Mesenchymal stem cell (in vitro differentiated cells and primary cell): Measurements from ENCODE around the gene ATP2A1.
A peak's percentile ranks its signal among the peaks of the same experiment; 100 is the strongest.

Source experiments
- DNase-seq: peaks from one replicate; pipeline ENCODE4 v3.0.0-alpha.2; 2013
- H2AFZ ChIP-seq: one replicate; pipeline ENCODE4 v1.6.1; 2013; ENCODE audit warnings: low read depth, mild to moderate bottlenecking, control low read depth, inconsistent platforms, low read length, moderate library complexity
- H2AK5ac ChIP-seq: 2 replicates; pipeline ENCODE4 v1.6.1; 2013; ENCODE audit warnings: low read length, moderate library complexity, mild to moderate bottlenecking, inconsistent platforms; ENCODE audit not compliant: severe bottlenecking
- H2BK120ac ChIP-seq: one replicate; pipeline ENCODE4 v1.6.1; 2013; ENCODE audit warnings: low read depth, mild to moderate bottlenecking, inconsistent platforms, low read length, moderate library complexity
- H2BK12ac ChIP-seq, 2 experiments: one replicate each; pipeline ENCODE4 v1.6.1; 2013; ENCODE audit warnings: inconsistent platforms in 2 of 2, low read length in 2 of 2, mild to moderate bottlenecking in 2 of 2, moderate library complexity in 2 of 2, control low read depth in 1 of 2
- H2BK15ac ChIP-seq: one replicate; pipeline ENCODE4 v1.6.1; 2013; ENCODE audit warnings: mild to moderate bottlenecking, low read depth, inconsistent platforms; ENCODE audit not compliant: poor library complexity, severe bottlenecking
- H2BK5ac ChIP-seq: 2 replicates; pipeline ENCODE4 v1.6.1; 2013; ENCODE audit warnings: low read depth, mild to moderate bottlenecking, low read length, control low read depth, inconsistent platforms; ENCODE audit not compliant: poor library complexity, severe bottlenecking
- H3K14ac ChIP-seq, 2 experiments: one replicate each; pipeline ENCODE4 v1.6.1; 2013; ENCODE audit warnings: inconsistent platforms in 2 of 2, low read length in 2 of 2, control low read depth in 1 of 2, mild to moderate bottlenecking in 1 of 2, moderate library complexity in 1 of 2
- H3K18ac ChIP-seq, 2 experiments: one replicate each; pipeline ENCODE4 v1.6.1; 2013; ENCODE audit warnings: inconsistent platforms in 2 of 2, low read length in 2 of 2, control low read depth in 1 of 2, low read depth in 1 of 2, mild to moderate bottlenecking in 1 of 2
- H3K23ac ChIP-seq, 2 experiments: one replicate each; pipeline ENCODE4 v1.6.1; 2013; ENCODE audit warnings: inconsistent platforms in 2 of 2, low read length in 2 of 2, mild to moderate bottlenecking in 2 of 2, moderate library complexity in 2 of 2, control low read depth in 1 of 2
- H3K27ac ChIP-seq: 2 replicates; pipeline ENCODE4 v1.5.1; 2013; ENCODE audit warnings: mild to moderate bottlenecking, moderate library complexity, low read length, control low read depth, inconsistent platforms; ENCODE audit not compliant: poor library complexity, severe bottlenecking
- H3K27me3 ChIP-seq, 2 experiments: 2 replicates each; pipeline versions ENCODE4 v1.6.1 to v1.7.0; 2013; ENCODE audit warnings: low read length in 2 of 2, mild to moderate bottlenecking in 2 of 2, moderate library complexity in 2 of 2, control low read depth in 1 of 2, inconsistent platforms in 1 of 2; ENCODE audit not compliant: control insufficient read depth in 1 of 2, insufficient read depth in 1 of 2
- H3K36me3 ChIP-seq, 2 experiments: 2 replicates each; pipeline versions ENCODE4 v1.6.1 to v1.7.0; 2013; ENCODE audit warnings: low read length in 2 of 2, control low read depth in 1 of 2, inconsistent platforms in 1 of 2, low read depth in 1 of 2, mild to moderate bottlenecking in 1 of 2; ENCODE audit not compliant: insufficient read depth in 2 of 2, control insufficient read depth in 1 of 2
- H3K4ac ChIP-seq, 2 experiments: one replicate each; pipeline ENCODE4 v1.6.1; 2013; ENCODE audit warnings: inconsistent platforms in 2 of 2, low read length in 2 of 2, mild to moderate bottlenecking in 2 of 2, moderate library complexity in 2 of 2, control low read depth in 1 of 2, low read depth in 1 of 2
- H3K4me1 ChIP-seq: 2 replicates; pipeline ENCODE4 v1.6.1; 2013; ENCODE audit warnings: low read depth, low read length, control low read depth; ENCODE audit not compliant: control insufficient read depth, insufficient read depth
- H3K4me2 ChIP-seq: 2 replicates; pipeline ENCODE4 v1.6.1; 2013; ENCODE audit warnings: low read length, mild to moderate bottlenecking, inconsistent platforms; ENCODE audit not compliant: poor library complexity, severe bottlenecking
- H3K4me3 ChIP-seq, 2 experiments: 2 replicates each; pipeline versions ENCODE4 v1.5.1 to v1.7.0; 2013; ENCODE audit warnings: low read length in 2 of 2, mild to moderate bottlenecking in 2 of 2, control low read depth in 1 of 2, low read depth in 1 of 2; ENCODE audit not compliant: insufficient read depth in 1 of 2
- H3K79me1 ChIP-seq: replicated peaks from 2 replicates; pipeline ENCODE4 v1.6.1; 2013; ENCODE audit warnings: mild to moderate bottlenecking, control low read depth, low read length, inconsistent platforms; ENCODE audit not compliant: poor library complexity, severe bottlenecking
- H3K9ac ChIP-seq: 2 replicates; pipeline ENCODE4 v1.7.0; 2013; ENCODE audit warnings: mild to moderate bottlenecking, low read length, moderate library complexity
- H3K9me3 ChIP-seq: 2 replicates; pipeline ENCODE4 v1.7.0; 2013; ENCODE audit warnings: mild to moderate bottlenecking, low read length; ENCODE audit not compliant: control insufficient read depth
- H4K8ac ChIP-seq: one replicate; pipeline ENCODE4 v1.6.1; 2013; ENCODE audit warnings: inconsistent platforms, mild to moderate bottlenecking, low read length, moderate library complexity
- H4K91ac ChIP-seq: one replicate; pipeline ENCODE4 v1.6.1; 2013; ENCODE audit warnings: mild to moderate bottlenecking, low read length, inconsistent platforms
- WGBS: methylation state at CpG from one replicate; pipeline ENCODE4 v1.1.7; 2013; ENCODE audit warnings: mixed read lengths; 5-methylcytosine and 5-hydroxymethylcytosine counted together

ATP2A1 gene

DNA sequence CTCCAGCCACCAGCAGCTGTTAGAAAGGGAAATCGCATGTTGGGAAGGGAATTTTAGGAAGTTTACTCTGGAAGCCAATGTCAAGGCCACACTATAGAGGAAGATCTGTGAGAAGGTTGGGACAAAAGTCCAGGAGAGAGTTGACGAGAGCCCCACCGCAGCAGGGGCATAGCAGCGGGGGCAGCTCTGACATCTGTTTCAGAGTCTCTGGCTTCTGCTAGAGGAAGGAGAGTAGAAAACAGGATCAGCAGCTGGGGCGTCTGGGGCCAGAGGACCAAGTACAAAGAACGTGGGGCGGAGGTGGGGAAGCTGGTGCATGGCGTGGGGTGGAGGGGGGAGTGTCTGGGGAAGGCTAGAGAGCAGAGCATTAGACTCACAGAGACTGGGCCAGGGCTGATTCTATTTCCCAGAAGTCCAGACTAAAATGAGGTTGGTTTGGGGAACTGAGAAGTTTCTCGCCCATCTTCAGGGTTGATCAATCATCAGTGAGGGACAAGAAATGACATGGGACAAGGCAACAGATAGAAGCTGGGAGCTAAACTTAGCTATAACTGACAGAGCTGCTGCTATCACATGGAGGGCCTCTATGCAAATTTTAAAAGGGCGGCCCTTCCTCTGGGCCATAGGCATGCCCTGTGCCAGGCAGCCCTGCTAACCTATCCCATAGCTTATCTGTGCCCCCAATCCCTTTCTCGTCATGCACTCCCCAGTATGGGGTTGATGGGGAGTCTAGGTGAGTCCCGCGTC, 45.5 kb downstream of the ATP2A1 start:
- Histone ChIP-seq H3K27ac (no peak overlapping the region), H3K27me3 (no peaks in the 10 kb centered on the region), H4K8ac (no peak overlapping the region), H2BK15ac (no peak overlapping the region), H3K4me3 (peak overlapping the region; percentile 94 to 98), H3K4ac (peak overlapping the region in 1 of 2 experiments; percentile 72), H2AFZ (peak overlapping the region; percentile 56), H2BK5ac (no peak overlapping the region), H3K9me3 (no peaks in the 10 kb centered on the region), H3K18ac (peak overlapping the region in 1 of 2 experiments; percentile 55), H3K4me2 (peak overlapping the region; percentile 50), H3K36me3 (peaks cover 21 to 37% of the 10 kb centered on the region in 2 experiments), H3K14ac (peak overlapping the region in 1 of 2 experiments; percentile 35), H2BK12ac (peak overlapping the region in 1 of 2 experiments; percentile 88), H3K79me1 (peaks cover 10% of the 10 kb centered on the region), H2AK5ac (no peak overlapping the region), H3K4me1 (peaks cover 12% of the 10 kb centered on the region), H4K91ac (no peak overlapping the region), H3K9ac (peak overlapping the region; percentile 51), H3K23ac (peak overlapping the region in 1 of 2 experiments; percentile 97), H2BK120ac (no peak overlapping the region)
- 74% methylated on average over 13 of the region's 13 CpGs for whole genome bisulfite sequencing
- DNase-seq: no peak

DNA sequence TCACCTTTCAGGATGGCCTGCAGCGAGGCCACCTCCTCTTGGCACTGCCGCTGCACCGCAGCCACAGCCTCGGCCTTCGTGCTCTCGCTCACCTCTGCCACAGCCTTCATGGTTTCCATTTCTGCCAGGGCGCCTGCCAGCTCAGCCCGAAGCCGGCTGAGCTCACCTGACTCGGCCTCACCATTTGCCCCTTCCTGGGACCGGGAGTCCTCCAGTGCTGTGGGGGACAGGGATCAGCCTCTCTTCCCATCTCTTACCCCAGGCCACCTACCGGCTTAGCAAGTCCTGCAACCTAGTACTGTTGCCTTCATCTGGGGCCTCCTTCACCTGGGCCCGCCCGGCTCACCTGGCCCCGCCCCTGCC, 46.1 kb downstream of the ATP2A1 start:
- Histone ChIP-seq H2AK5ac (no peak overlapping the region), H3K4me1 (peaks cover 12% of the 10 kb centered on the region), H2BK5ac (no peak overlapping the region), H4K91ac (no peak overlapping the region), H3K23ac (peak overlapping the region in 1 of 2 experiments; percentile 97), H3K79me1 (peaks cover 10% of the 10 kb centered on the region), H3K27me3 (no peaks in the 10 kb centered on the region), H3K4me2 (peak overlapping the region; percentile 50), H3K14ac (peak overlapping the region in 1 of 2 experiments; percentile 35), H2AFZ (peak overlapping the region; percentile 56), H2BK15ac (no peak overlapping the region), H3K27ac (no peak overlapping the region), H3K4ac (peak overlapping the region in 1 of 2 experiments; percentile 72), H2BK12ac (peak overlapping the region in 1 of 2 experiments; percentile 88), H3K9ac (peak overlapping the region; percentile 51), H4K8ac (no peak overlapping the region), H3K9me3 (no peaks in the 10 kb centered on the region), H3K4me3 (peak overlapping the region; percentile 94 to 98), H3K36me3 (peaks cover 15 to 32% of the 10 kb centered on the region in 2 experiments), H3K18ac (peak overlapping the region in 1 of 2 experiments; percentile 55), H2BK120ac (no peak overlapping the region)
- WGBS: 24% methylated on average over 15 of the region's 15 CpGs
- no peak for DNase-seq

- Histone ChIP-seq H2AFZ (peak within 1 kb of the TSS; percentile 99), H3K36me3 (peaks cover 10 to 27% of the 10 kb centered on the region in 2 experiments), H2BK12ac (peak within 1 kb of the TSS; percentile 32 to 100), H2AK5ac (peak within 1 kb of the TSS; percentile 65), H3K4me1 (peaks cover 12% of the 10 kb centered on the region), H3K9ac (peak within 1 kb of the TSS; percentile 98), H3K4me3 (peak within 1 kb of the TSS; percentile 94 to 98), H4K8ac (peak within 1 kb of the TSS; percentile 100), H2BK15ac (peak within 1 kb of the TSS; percentile 99), H2BK5ac (peak within 1 kb of the TSS; percentile 95), H4K91ac (peak within 1 kb of the TSS; percentile 98), H3K27me3 (no peaks in the 10 kb centered on the region), H3K18ac (peak within 1 kb of the TSS; percentile 89 to 100), H3K4me2 (peak within 1 kb of the TSS; percentile 78), H3K14ac (peak within 1 kb of the TSS in 1 of 2 experiments; percentile 100), H3K79me1 (peaks cover 10% of the 10 kb centered on the region), H3K23ac (peak within 1 kb of the TSS in 1 of 2 experiments; percentile 97), H3K27ac (peak within 1 kb of the TSS; percentile 83), H3K9me3 (no peaks in the 10 kb centered on the region), H2BK120ac (peak within 1 kb of the TSS; percentile 93), H3K4ac (peak within 1 kb of the TSS; percentile 92 to 95)
- WGBS: 1% methylated on average over 59 of the region's 66 CpGs
- peak; percentile 90 for DNase-seq
Observed at GRCh38 chr16:28924762-28925385, 46.6 kb downstream of the ATP2A1 start, which contains the start of gene RABEP2. Gene RABEP2 (minus strand): TSS chr16:28925238. CDS start chr16:28925163, 75 bp downstream.
